ENCODE data around the gene KIAA1671. TPM values are rescaled to one million over a fixed set of nuclear protein-coding genes. Genes with fewer than 3 reads are reported as not detected.

Gene KIAA1671
- total RNA-seq, 1 experiment from 2014 or later: 12.8 TPM

GRCh38 chr22:25053153-25053805 lies 100.8 kb downstream of the KIAA1671 start:
- CTCF ChIA-PET: no interaction called here
- intact Hi-C loops (cut with micrococcal nuclease; ENCODE audit: unreplicated experiment): no loop called here
- no peak for DNase-seq (ENCODE audit: low spot score)
- TF ChIP-seq, protein P1, sequence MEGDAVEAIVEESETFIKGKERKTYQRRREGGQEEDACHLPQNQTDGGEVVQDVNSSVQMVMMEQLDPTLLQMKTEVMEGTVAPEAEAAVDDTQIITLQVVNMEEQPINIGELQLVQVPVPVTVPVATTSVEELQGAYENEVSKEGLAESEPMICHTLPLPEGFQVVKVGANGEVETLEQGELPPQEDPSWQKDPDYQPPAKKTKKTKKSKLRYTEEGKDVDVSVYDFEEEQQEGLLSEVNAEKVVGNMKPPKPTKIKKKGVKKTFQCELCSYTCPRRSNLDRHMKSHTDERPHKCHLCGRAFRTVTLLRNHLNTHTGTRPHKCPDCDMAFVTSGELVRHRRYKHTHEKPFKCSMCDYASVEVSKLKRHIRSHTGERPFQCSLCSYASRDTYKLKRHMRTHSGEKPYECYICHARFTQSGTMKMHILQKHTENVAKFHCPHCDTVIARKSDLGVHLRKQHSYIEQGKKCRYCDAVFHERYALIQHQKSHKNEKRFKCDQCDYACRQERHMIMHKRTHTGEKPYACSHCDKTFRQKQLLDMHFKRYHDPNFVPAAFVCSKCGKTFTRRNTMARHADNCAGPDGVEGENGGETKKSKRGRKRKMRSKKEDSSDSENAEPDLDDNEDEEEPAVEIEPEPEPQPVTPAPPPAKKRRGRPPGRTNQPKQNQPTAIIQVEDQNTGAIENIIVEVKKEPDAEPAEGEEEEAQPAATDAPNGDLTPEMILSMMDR (conservative IDR thresholded peaks at IDR 0.05; ENCODE audit: low read depth, low read length): no peak
- TF ChIP-seq EZH2 (IDR thresholded peaks at IDR 0.05; ENCODE audit: borderline replicate concordance, low read depth, low read length, poor library complexity, severe bottlenecking): no peak
- Histone ChIP-seq H3K4me1 (ENCODE audit: insufficient read depth, low read length, poor library complexity, severe bottlenecking) (no peaks in the 10 kb centered on the region), H3K9me3 (ENCODE audit: low read depth, low read length, poor library complexity, severe bottlenecking) (no peaks in the 10 kb centered on the region), H3K4me3 (ENCODE audit: low read depth, low read length, poor library complexity, severe bottlenecking) (no peak overlapping the region), H3K36me3 (ENCODE audit: insufficient read depth, low read length, poor library complexity, severe bottlenecking) (no peaks in the 10 kb centered on the region), H3K27me3 (replicated peaks; ENCODE audit: insufficient read depth, low read depth, low read length, poor library complexity) (no peaks in the 10 kb centered on the region), H3K27ac (ENCODE audit: low read depth, low read length, poor library complexity, severe bottlenecking) (no peak overlapping the region)
- BruUV-seq (replicated peaks): no TSS peak
- POLR2A ChIA-PET (ENCODE audit: low non-redundant PET): no interaction called here

DNA sequence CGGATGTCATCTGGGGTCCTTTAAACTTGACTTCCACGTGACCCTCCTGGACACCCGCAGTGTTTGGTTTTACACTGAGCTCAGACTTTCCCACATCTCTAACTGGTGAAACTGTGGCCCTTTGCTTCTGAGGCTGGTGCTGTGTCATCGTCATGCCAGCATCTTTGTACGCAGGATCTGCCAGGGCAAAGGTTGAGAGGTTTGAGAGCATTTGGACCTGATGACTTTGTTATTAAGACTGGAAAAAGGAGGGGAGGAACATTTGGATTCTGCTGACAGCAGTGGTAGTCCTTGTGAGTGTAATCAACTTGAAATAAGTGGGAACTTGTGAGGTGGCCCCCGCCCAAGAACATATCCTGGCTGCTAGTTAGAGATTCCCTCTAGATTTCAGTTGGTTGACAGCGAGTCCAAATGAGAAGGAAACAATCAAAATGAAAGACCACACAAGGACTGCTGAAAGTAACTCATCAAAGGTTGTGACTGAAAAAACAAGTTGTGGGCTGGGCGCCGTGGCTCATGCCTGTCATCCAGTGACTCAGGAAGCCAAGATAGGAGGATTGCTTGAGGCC lies 102.5 kb downstream of the KIAA1671 start:
- H3K36me3 ChIP-seq (ENCODE audit: insufficient read depth, low read length, poor library complexity, severe bottlenecking): no peaks in the 10 kb centered on the region
- H3K4me1 ChIP-seq (ENCODE audit: insufficient read depth, low read length, poor library complexity, severe bottlenecking): no peaks in the 10 kb centered on the region
- ChIA-PET CTCF (no interaction called here), POLR2A (ENCODE audit: low non-redundant PET) (no interaction called here)
- H3K27ac ChIP-seq (ENCODE audit: low read depth, low read length, poor library complexity, severe bottlenecking): no peak overlapping the region
- no peaks in the 10 kb centered on the region for H3K9me3 ChIP-seq (ENCODE audit: low read depth, low read length, poor library complexity, severe bottlenecking)
- no peaks in the 10 kb centered on the region for H3K27me3 ChIP-seq (replicated peaks; ENCODE audit: insufficient read depth, low read depth, low read length, poor library complexity)
- no peak for TF ChIP-seq EZH2 (IDR thresholded peaks at IDR 0.05; ENCODE audit: borderline replicate concordance, low read depth, low read length, poor library complexity, severe bottlenecking)
- TF ChIP-seq, protein P1 (conservative IDR thresholded peaks at IDR 0.05; ENCODE audit: low read depth, low read length): no peak
- BruUV-seq (replicated peaks): no TSS peak
- no peak overlapping the region for H3K4me3 ChIP-seq (ENCODE audit: low read depth, low read length, poor library complexity, severe bottlenecking)
- DNase-seq (ENCODE audit: low spot score): no peak
- intact Hi-C loops (cut with micrococcal nuclease; ENCODE audit: unreplicated experiment): no loop called here

DNA sequence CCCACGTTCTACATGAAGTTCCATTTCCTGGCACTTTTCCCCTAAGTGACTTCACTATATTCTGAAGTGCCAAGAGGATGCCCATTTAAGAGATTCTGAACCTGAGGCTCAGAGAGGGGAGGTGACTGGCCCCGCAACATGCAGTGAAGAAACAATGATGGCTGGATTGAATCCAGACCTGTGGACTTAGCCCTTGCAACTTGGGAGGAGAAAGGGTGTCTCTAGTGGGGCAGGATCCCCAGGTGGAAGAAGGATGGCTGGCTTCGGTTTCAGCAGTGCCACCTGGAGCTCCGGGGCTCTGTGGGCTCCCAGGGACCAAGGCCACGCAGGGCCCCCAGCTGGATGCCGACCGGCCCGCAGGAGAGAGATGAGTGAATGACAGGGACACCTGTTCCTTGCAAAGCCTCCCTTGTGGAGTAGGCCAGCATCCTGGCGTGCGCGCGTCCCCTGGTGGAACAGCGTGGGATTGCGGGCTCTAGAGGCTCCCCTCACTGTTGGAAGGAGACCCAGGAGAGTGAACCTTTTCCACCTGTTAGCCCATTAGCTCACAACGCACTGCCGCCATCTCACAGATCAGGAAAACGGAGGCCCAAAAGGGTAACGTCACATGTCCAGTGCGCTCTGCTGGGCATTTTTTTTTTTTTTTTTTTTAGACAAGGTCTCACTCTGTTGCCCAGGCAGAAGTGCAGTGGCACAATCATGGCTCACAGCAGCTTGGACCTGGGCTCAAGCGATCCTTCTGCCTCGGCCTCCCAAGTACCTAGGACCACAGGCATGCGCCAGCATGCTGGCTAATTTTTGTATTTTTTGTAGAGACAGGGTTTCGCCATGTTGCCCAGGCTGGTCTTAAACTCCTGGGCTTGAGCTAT lies 104.7 kb downstream of the KIAA1671 start:
- BruUV-seq (replicated peaks): no TSS peak
- H3K27me3 ChIP-seq (replicated peaks; ENCODE audit: insufficient read depth, low read depth, low read length, poor library complexity): no peaks in the 10 kb centered on the region
- POLR2A ChIA-PET (ENCODE audit: low non-redundant PET): interaction anchor here (0.6 kb wide), 1 partner anchor 49 kb away, joined by 3 read pairs; no protein-coding TSS in a partner anchor
- intact Hi-C loops (cut with micrococcal nuclease; ENCODE audit: unreplicated experiment): no loop called here
- TF ChIP-seq, protein P1 (conservative IDR thresholded peaks at IDR 0.05; ENCODE audit: low read depth, low read length): peak; percentile 89
- no peak for TF ChIP-seq EZH2 (IDR thresholded peaks at IDR 0.05; ENCODE audit: borderline replicate concordance, low read depth, low read length, poor library complexity, severe bottlenecking)
- H3K36me3 ChIP-seq (ENCODE audit: insufficient read depth, low read length, poor library complexity, severe bottlenecking): no peaks in the 10 kb centered on the region
- H3K4me1 ChIP-seq (ENCODE audit: insufficient read depth, low read length, poor library complexity, severe bottlenecking): no peaks in the 10 kb centered on the region
- H3K9me3 ChIP-seq (ENCODE audit: low read depth, low read length, poor library complexity, severe bottlenecking): no peaks in the 10 kb centered on the region
- CTCF ChIA-PET: interaction anchor here (0.6 to 1.8 kb wide), 6 partner anchors 115 to 288 kb away, joined by 3 to 12 read pairs (median 4); no protein-coding TSS in a partner anchor
- H3K4me3 ChIP-seq (ENCODE audit: low read depth, low read length, poor library complexity, severe bottlenecking): no peak overlapping the region
- peak; percentile 67 for DNase-seq (ENCODE audit: low spot score)
- H3K27ac ChIP-seq (ENCODE audit: low read depth, low read length, poor library complexity, severe bottlenecking): no peak overlapping the region

Measured in A673 (cell line).